SK-N-SH treated with all-trans-retinoic acid at 6 μM for 48 hours (cell line): ENCODE data around the gene NKD2.

Experiments
- ATAC-seq: fragments of 200-7000 bp; cut with Tn5 transposase; 3 replicates; pipeline ENCODE4 v1.9.1; 2020; ENCODE audit warnings: mild to moderate bottlenecking, moderate library complexity
- ARNTL ChIP-seq: fragments of 450-650 bp; formaldehyde crosslinking; IDR thresholded peaks from 2 replicates; pipeline ENCODE4 v1.5.0; 2020; ENCODE audit warnings: low read depth, mild to moderate bottlenecking, moderate library complexity, borderline replicate concordance
- BACH2 ChIP-seq: fragments of 250-450 bp; sonication (Bioruptor Pico); IDR thresholded peaks from 2 replicates; pipeline ENCODE4 v1.9.0; 2021; ENCODE audit warnings: mild to moderate bottlenecking, borderline replicate concordance
- CSDC2 ChIP-seq: fragments of 250-450 bp; sonication (Bioruptor Pico); IDR thresholded peaks from 2 replicates; pipeline ENCODE4 v1.5.0; 2020; ENCODE audit warnings: mild to moderate bottlenecking, moderate library complexity
- ESRRG ChIP-seq: fragments of 250-450 bp; sonication (Bioruptor Pico); IDR thresholded peaks from 2 replicates; pipeline ENCODE4 v1.6.1; 2021; ENCODE audit warnings: mild to moderate bottlenecking
- GLIS3 ChIP-seq: fragments of 250-450 bp; sonication (Bioruptor Pico); IDR thresholded peaks from 2 replicates; pipeline ENCODE4 v1.5.0; 2020; ENCODE audit warnings: mild to moderate bottlenecking, moderate library complexity
- ISL1 ChIP-seq: fragments of 250-450 bp; sonication (Bioruptor Pico); IDR thresholded peaks from 2 replicates; pipeline ENCODE4 v2.1.2; 2022; ENCODE audit warnings: mild to moderate bottlenecking, moderate library complexity
- OSR1 ChIP-seq: fragments of 250-450 bp; sonication (Bioruptor Pico); IDR thresholded peaks from 2 replicates; pipeline ENCODE4 v1.8.0; 2022; ENCODE audit warnings: moderate library complexity, mild to moderate bottlenecking, inconsistent platforms
- PPARA ChIP-seq: fragments of 250-450 bp; sonication (Bioruptor Pico); IDR thresholded peaks from 2 replicates; pipeline ENCODE4 v1.5.0; 2020; ENCODE audit warnings: mild to moderate bottlenecking, borderline replicate concordance
- RARB ChIP-seq: fragments of 250-450 bp; sonication (Bioruptor Pico); IDR thresholded peaks from 2 replicates; pipeline ENCODE4 v1.8.0; 2021; ENCODE audit warnings: mild to moderate bottlenecking, moderate library complexity
- SNAI2 ChIP-seq: fragments of 250-450 bp; sonication (Bioruptor Pico); IDR thresholded peaks from 2 replicates; pipeline ENCODE4 v1.5.0; 2020; ENCODE audit warnings: mild to moderate bottlenecking, moderate library complexity
- TCF4 ChIP-seq: fragments of 250-450 bp; sonication (Bioruptor Pico); IDR thresholded peaks from 2 replicates; pipeline ENCODE4 v1.8.0; 2021; ENCODE audit warnings: mild to moderate bottlenecking, moderate library complexity, borderline replicate concordance
- TOX ChIP-seq: fragments of 250-450 bp; sonication (Bioruptor Pico); IDR thresholded peaks from 2 replicates; pipeline ENCODE4 v1.8.0; 2021; ENCODE audit warnings: mild to moderate bottlenecking, moderate library complexity, borderline replicate concordance
- ZC3H10 ChIP-seq: fragments of 250-450 bp; sonication (Bioruptor Pico); IDR thresholded peaks from 2 replicates; pipeline ENCODE4 v1.5.1; 2021; ENCODE audit warnings: mild to moderate bottlenecking, moderate library complexity
- ZFP3 ChIP-seq: fragments of 250-450 bp; sonication (Bioruptor Pico); IDR thresholded peaks from 2 replicates; pipeline ENCODE4 v1.5.0; 2020; ENCODE audit warnings: mild to moderate bottlenecking, moderate library complexity
- ZFP30 ChIP-seq: fragments of 450-650 bp; formaldehyde crosslinking; IDR thresholded peaks from 2 replicates; pipeline ENCODE4 v1.5.0; 2022; ENCODE audit warnings: mild to moderate bottlenecking, moderate library complexity
- ZNF565 ChIP-seq: fragments of 450-650 bp; formaldehyde crosslinking; conservative IDR thresholded peaks from 2 replicates; pipeline ENCODE4 v1.5.0; 2020; ENCODE audit warnings: low read depth, mild to moderate bottlenecking, moderate library complexity
- ZNF70 ChIP-seq: fragments of 450-650 bp; formaldehyde crosslinking; IDR thresholded peaks from 2 replicates; pipeline ENCODE4 v1.5.0; 2020; ENCODE audit warnings: mild to moderate bottlenecking, moderate library complexity
- ZNF8 ChIP-seq: fragments of 450-650 bp; formaldehyde crosslinking; IDR thresholded peaks from 2 replicates; pipeline ENCODE4 v1.5.0; 2020; ENCODE audit warnings: mild to moderate bottlenecking, moderate library complexity
- TF ChIP-seq, protein P1 (sequence below): fragments of 250-450 bp; sonication (Bioruptor Pico); IDR thresholded peaks from 2 replicates; pipeline ENCODE4 v1.5.0; 2020; ENCODE audit warnings: mild to moderate bottlenecking, moderate library complexity
- TF ChIP-seq, protein P2 (sequence below): fragments of 250-450 bp; sonication (Bioruptor Pico); IDR thresholded peaks from 2 replicates; pipeline ENCODE4 v1.5.1; 2020; ENCODE audit warnings: low read depth, mild to moderate bottlenecking, moderate library complexity
- TF ChIP-seq, protein P3 (sequence below): fragments of 250-450 bp; sonication (Bioruptor Pico); IDR thresholded peaks from 2 replicates; pipeline ENCODE4 v1.5.1; 2021; ENCODE audit warnings: mild to moderate bottlenecking, moderate library complexity
- TF ChIP-seq, protein P4 (sequence below): fragments of 250-450 bp; sonication (Bioruptor Pico); IDR thresholded peaks from 2 replicates; pipeline ENCODE4 v1.8.0; 2020; ENCODE audit warnings: mild to moderate bottlenecking, moderate library complexity, borderline replicate concordance
- TF ChIP-seq, protein P5 (sequence below): fragments of 250-450 bp; sonication (Bioruptor Pico); IDR thresholded peaks from 2 replicates; pipeline ENCODE4 v1.8.0; 2021; ENCODE audit warnings: low read depth, mild to moderate bottlenecking, moderate library complexity, borderline replicate concordance

The NKD2 gene

DNA sequence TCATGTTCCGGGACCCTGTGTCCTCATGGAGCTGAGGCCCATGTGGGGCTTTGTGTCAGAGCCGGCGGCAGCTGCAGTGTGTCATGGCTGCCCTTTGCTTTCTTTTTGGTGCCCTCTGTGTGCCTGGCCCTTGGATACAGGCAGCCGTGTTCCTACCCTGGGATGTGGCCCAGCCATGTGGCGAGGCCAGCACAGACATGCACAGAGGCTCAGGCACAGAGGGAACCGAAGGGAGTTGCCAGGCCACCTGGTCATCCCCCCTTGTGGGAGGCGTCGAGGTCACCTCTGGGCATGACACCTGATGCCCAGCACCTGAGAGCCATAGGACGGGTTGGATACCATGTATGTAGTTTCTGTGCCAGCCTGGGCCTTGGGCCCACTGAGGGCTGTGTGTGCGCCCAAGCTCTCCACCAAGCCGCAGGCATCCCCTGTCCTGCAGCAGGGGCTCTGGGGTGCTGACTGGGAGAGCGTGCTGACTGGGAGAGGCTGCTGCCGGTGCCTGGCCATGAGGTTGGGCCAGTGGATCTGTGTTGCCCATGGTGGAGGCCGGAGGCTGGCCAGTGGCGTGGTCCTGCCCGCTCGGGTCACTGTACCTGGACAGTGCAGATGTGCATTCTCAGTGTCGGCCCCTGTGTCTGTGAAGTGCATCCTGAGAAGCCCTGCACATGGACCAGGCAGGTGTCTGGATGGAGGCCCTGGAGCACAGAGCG, 4.8 kb downstream of the NKD2 start:
- ATAC-seq = no peak
- TF ChIP-seq ZNF8 (CRISPR knock-in tag) (no peak), ZFP30 (no peak), OSR1 (CRISPR knock-in tag) (no peak), ARNTL (CRISPR knock-in tag) (no peak), SNAI2 (CRISPR knock-in tag) (no peak), PPARA (CRISPR knock-in tag) (no peak), ZNF565 (CRISPR knock-in tag) (no peak), RARB (no peak), ZNF70 (no peak), GLIS3 (CRISPR knock-in tag) (no peak), TOX (CRISPR knock-in tag) (no peak), ISL1 (CRISPR knock-in tag) (no peak), ZC3H10 (CRISPR knock-in tag) (no peak), TCF4 (CRISPR knock-in tag) (no peak), ESRRG (CRISPR knock-in tag) (no peak), ZFP3 (CRISPR knock-in tag) (no peak)
- TF ChIP-seq, protein P1, sequence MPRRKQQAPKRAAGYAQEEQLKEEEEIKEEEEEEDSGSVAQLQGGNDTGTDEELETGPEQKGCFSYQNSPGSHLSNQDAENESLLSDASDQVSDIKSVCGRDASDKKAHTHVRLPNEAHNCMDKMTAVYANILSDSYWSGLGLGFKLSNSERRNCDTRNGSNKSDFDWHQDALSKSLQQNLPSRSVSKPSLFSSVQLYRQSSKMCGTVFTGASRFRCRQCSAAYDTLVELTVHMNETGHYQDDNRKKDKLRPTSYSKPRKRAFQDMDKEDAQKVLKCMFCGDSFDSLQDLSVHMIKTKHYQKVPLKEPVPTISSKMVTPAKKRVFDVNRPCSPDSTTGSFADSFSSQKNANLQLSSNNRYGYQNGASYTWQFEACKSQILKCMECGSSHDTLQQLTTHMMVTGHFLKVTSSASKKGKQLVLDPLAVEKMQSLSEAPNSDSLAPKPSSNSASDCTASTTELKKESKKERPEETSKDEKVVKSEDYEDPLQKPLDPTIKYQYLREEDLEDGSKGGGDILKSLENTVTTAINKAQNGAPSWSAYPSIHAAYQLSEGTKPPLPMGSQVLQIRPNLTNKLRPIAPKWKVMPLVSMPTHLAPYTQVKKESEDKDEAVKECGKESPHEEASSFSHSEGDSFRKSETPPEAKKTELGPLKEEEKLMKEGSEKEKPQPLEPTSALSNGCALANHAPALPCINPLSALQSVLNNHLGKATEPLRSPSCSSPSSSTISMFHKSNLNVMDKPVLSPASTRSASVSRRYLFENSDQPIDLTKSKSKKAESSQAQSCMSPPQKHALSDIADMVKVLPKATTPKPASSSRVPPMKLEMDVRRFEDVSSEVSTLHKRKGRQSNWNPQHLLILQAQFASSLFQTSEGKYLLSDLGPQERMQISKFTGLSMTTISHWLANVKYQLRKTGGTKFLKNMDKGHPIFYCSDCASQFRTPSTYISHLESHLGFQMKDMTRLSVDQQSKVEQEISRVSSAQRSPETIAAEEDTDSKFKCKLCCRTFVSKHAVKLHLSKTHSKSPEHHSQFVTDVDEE (CRISPR knock-in tag) = no peak
- TF ChIP-seq, protein P2, sequence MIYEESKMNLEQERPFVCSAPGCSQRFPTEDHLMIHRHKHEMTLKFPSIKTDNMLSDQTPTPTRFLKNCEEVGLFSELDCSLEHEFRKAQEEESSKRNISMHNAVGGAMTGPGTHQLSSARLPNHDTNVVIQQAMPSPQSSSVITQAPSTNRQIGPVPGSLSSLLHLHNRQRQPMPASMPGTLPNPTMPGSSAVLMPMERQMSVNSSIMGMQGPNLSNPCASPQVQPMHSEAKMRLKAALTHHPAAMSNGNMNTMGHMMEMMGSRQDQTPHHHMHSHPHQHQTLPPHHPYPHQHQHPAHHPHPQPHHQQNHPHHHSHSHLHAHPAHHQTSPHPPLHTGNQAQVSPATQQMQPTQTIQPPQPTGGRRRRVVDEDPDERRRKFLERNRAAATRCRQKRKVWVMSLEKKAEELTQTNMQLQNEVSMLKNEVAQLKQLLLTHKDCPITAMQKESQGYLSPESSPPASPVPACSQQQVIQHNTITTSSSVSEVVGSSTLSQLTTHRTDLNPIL = no peak
- TF ChIP-seq, protein P3, sequence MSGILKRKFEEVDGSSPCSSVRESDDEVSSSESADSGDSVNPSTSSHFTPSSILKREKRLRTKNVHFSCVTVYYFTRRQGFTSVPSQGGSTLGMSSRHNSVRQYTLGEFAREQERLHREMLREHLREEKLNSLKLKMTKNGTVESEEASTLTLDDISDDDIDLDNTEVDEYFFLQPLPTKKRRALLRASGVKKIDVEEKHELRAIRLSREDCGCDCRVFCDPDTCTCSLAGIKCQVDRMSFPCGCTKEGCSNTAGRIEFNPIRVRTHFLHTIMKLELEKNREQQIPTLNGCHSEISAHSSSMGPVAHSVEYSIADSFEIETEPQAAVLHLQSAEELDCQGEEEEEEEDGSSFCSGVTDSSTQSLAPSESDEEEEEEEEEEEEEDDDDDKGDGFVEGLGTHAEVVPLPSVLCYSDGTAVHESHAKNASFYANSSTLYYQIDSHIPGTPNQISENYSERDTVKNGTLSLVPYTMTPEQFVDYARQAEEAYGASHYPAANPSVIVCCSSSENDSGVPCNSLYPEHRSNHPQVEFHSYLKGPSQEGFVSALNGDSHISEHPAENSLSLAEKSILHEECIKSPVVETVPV (CRISPR knock-in tag) = no peak
- TF ChIP-seq, protein P4, sequence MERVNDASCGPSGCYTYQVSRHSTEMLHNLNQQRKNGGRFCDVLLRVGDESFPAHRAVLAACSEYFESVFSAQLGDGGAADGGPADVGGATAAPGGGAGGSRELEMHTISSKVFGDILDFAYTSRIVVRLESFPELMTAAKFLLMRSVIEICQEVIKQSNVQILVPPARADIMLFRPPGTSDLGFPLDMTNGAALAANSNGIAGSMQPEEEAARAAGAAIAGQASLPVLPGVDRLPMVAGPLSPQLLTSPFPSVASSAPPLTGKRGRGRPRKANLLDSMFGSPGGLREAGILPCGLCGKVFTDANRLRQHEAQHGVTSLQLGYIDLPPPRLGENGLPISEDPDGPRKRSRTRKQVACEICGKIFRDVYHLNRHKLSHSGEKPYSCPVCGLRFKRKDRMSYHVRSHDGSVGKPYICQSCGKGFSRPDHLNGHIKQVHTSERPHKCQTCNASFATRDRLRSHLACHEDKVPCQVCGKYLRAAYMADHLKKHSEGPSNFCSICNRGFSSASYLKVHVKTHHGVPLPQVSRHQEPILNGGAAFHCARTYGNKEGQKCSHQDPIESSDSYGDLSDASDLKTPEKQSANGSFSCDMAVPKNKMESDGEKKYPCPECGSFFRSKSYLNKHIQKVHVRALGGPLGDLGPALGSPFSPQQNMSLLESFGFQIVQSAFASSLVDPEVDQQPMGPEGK = no peak

DNA sequence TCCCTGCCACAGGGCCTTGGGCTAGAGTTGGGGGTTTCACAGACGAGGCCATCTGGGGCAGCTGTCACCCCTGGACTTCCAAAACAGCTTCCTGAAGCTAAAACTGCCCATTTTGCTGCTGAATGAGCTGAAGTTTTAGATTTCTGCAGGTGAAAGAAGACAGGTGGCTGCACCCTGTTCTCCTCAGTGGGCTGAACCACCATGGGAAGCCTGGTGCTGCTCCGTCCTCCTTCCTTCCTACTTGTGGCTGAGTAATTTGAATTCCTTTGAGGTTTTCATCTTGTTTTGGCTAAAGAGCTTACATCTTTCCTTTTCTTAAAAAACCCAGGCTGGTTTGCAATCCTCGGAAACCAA, 5.3 kb downstream of the NKD2 start:
- TF ChIP-seq CSDC2 = no peak
- TF ChIP-seq PPARA (CRISPR knock-in tag) = no peak
- no peak for TF ChIP-seq TCF4 (CRISPR knock-in tag)
- TF ChIP-seq ZNF565 (CRISPR knock-in tag) = no peak
- TF ChIP-seq BACH2 (CRISPR knock-in tag) = no peak
- no peak for ATAC-seq

DNA sequence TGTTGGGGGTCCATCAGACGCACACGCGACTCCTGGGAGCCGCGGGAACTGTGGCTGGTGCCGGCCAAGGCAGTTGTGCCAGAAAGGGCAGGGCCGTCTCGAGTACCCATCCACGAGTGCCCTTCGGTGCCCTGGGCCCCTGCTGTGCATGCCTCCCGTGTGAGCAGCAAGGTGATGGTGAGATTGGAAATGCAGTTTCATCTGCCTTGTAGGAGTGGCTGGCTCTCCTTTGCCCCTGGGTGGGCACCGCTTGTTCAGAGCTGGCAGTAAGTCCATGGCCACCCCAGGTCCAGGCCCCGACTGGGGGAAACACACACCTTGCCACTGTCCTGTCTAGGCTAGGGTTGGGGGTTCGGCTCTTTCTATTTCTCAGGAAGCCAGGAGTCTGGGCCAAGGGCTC, 5.7 kb downstream of the NKD2 start:
- TF ChIP-seq TCF4 (CRISPR knock-in tag) = no peak
- TF ChIP-seq ZNF8 (CRISPR knock-in tag) = no peak
- TF ChIP-seq, protein P5, sequence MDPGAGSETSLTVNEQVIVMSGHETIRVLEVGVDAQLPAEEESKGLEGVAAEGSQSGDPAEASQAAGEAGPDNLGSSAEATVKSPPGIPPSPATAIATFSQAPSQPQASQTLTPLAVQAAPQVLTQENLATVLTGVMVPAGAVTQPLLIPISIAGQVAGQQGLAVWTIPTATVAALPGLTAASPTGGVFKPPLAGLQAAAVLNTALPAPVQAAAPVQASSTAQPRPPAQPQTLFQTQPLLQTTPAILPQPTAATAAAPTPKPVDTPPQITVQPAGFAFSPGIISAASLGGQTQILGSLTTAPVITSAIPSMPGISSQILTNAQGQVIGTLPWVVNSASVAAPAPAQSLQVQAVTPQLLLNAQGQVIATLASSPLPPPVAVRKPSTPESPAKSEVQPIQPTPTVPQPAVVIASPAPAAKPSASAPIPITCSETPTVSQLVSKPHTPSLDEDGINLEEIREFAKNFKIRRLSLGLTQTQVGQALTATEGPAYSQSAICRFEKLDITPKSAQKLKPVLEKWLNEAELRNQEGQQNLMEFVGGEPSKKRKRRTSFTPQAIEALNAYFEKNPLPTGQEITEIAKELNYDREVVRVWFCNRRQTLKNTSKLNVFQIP (CRISPR knock-in tag) = no peak
- no peak for TF ChIP-seq ZFP30
- TF ChIP-seq BACH2 (CRISPR knock-in tag) = no peak
- TF ChIP-seq ARNTL (CRISPR knock-in tag) = no peak
- TF ChIP-seq ESRRG (CRISPR knock-in tag) = no peak
- no peak for TF ChIP-seq OSR1 (CRISPR knock-in tag)
- TF ChIP-seq CSDC2 = no peak
- TF ChIP-seq SNAI2 (CRISPR knock-in tag) = no peak
- ATAC-seq = no peak
